HG02884 (cell line): Measurements from ENCODE around the gene SCN8A.
"Not testable (repeated sequence)": the region's sequence is repeated elsewhere in the genome, so short reads cannot be mapped to it uniquely, and the experiment has no call there.

Source experiments
- ATAC-seq: cut with Tn5 transposase; IDR thresholded peaks from one replicate; pipeline ENCODE4 v1.9.1; 2021; ENCODE audit warnings: mild to moderate bottlenecking, moderate library complexity; ENCODE audit not compliant: unreplicated experiment

The SCN8A gene

DNA sequence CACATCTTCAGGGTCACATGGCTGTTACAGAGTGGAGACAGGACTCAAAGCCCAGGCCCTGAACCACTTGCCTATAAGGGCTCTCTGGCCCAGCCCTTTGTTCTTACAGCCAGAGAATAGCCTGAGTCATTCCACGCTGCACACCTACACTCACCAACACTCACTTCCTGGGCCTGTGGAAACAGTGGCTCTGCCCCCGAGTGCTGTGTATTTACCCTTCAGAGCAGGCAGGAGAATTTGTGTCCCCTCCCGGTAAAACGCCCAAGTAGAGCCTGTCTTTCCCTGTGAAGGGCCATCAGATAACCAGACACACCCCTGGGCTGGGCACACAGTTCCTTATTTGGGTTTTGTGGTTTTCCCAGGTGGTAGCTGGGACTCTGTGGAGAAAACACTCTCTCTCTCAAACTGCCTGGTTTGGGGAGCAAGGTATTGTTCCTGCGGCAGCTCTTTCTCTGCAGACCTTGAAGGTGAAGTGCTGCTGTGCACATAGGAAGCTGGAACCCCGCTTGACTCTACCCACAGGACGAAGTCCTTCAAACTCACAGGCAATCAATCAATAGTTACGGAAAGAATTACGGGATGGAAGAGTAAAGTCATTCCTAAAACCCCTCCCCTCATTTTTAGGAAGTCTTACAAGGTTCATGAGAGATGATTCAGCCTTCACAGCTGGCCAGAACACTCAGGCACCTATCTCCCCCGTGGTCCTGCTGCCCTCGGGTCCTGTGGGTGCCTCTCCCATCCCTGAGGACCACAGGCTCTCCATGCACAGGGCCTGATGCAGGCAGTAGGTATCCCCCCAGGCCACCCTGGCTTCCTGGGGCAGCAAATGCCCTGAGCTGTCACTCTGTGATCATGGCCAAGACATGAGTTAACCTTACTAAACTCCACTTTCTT lies 237.1 kb downstream of the SCN8A start:
- no peak for ATAC-seq

DNA sequence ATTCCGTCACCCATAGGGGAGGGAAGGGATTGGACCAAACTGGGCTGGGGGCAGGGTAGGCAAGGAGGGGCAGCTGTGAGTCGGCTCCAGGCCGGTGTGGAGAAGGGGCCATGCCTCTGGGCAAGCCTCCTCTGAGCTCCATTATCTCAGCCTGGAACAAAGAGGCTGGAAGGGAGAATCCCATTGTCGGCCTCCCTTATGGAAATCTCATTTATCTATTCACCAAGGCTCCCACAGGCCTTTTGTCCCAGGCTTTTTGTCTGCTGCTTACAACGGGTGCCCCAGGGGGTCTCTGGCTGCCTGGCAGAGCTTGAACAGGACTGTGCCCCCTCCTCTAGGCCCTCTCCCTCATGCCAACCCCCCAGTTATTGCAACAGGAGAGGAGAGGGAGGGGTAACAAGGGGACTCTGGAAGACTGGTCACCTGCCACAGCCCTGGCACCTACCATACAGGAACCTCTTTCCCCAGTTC lies 238.0 kb downstream of the SCN8A start:
- no peak for ATAC-seq

DNA sequence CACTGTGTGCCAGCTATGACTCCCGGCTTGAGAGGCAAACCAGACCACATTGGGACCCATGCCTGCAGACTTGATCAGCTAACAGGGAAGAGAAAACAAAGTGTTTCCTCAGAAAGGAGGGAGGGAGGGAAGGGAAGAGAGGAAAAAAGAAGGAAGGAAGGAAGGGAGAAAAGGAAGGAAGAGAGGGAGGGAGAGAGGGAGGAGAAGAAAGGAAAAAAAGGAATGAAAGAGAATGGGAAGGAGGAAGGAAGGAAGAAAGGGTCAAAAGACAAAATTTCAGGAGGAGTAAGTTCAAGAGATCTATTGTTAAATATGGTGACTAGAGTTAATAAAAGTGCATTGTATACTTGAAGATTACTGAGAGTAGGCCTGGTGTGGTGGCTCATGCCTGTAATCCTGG lies 238.6 kb downstream of the SCN8A start:
- ATAC-seq = no peak

DNA sequence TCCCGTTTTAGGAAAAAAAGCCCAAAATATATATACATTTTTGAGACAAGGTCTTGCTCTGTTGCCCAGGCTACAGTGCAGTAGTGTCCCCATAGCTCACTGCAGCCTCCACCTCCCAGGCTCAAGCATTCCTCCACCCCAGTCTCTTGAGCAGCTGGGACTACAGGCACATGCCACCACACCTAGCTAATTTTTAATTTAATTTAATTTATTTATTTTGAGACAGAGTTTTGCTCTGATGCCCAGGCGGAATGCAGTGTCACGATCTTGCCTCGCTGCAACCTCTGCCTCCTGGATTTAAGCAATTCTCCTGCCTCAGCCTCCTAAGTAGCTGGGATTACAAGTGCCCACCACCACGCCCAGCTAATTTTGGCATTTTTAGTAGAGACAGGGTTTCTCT lies 240.8 kb downstream of the SCN8A start:
- not testable (repeated sequence) for ATAC-seq

DNA sequence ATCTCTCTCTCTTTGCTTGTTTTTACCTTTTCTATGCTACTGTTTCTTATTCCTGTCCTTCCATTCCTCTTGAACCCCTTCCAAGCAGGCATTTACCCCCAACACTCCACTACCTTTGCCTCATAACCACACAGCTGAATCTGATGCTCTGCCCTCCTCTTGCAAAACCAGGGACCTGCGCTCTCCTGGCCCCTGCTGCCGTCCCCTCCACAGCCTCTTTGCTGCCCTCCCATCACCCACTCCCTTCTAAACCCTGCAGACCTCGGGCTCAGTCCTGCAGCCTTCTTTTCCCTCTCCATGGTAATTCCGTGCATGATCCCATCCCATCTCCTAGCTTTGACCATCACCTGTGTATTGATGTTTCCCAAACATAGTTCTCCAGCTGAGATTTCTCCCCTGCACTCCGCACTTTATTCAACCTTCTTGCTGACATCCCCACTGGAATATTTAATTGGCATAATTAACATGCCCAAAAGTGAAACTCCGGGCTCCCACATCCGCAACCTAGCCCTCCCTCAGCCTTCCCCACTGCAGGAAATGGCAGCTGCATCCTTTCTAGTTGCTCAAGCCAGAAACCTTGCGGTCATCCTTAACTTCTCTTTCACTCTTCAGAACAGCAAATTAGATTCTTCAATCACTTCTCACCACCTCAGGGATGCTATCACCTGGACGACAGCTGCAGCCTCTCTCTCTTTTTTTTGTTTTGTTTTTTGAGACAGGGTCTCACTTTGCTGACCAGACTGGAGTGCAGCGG lies 241.5 kb downstream of the SCN8A start:
- ATAC-seq = no peak

DNA sequence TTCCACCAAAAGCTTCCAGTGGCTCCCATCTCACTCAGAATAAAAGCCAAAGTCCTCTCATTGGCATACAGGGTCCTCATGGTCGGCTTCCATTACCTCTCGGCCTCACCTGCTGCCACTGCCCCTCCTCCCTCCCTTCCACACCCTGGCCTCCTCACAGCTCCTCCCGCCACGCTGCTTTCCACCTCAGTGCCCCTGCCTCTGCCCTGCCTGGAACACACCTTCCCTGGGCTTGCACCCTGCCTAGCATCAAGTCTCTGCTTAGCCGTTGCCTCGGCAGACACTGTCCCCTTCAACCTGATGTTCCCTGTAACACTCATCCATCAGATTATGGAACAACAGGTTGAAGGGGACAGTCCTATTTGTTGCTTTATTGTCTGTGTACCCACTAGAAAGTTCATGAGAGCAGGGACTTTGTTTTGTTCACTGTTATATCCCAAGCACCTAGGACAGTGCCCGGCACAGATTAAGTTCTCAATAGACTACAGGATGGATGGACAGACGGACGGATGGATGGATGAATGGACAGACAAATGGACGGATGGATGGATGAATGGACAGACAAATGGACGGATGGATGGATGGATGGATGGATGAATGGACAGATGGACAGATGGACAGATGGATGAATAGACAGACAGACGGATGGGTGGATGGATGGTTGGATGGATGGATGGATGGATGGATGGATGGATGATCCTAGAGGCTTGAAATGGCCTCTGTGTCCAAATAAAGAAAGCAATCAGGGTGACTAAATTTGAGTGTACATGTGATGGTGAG lies 242.6 kb downstream of the SCN8A start:
- no peak for ATAC-seq

DNA sequence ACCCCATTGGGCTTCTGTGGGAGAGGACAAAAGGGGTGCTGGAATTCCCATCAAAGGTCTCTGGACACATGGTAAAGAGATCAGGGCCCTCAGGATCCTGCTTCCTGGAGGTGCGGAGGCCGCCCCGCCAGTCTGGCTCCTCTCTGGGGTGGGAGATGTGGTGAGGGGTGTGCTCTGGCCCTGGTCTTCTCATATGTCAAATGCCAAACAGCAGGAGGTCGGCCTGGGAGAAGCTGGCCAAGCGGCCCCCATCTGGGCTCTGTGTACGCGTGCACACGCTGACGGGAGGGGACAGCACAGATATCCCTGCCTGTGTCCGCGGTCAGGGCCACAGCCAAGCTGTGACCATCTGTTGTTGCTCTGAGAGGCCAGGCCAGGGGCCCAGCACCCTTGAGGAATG lies 243.4 kb downstream of the SCN8A start:
- no peak for ATAC-seq

DNA sequence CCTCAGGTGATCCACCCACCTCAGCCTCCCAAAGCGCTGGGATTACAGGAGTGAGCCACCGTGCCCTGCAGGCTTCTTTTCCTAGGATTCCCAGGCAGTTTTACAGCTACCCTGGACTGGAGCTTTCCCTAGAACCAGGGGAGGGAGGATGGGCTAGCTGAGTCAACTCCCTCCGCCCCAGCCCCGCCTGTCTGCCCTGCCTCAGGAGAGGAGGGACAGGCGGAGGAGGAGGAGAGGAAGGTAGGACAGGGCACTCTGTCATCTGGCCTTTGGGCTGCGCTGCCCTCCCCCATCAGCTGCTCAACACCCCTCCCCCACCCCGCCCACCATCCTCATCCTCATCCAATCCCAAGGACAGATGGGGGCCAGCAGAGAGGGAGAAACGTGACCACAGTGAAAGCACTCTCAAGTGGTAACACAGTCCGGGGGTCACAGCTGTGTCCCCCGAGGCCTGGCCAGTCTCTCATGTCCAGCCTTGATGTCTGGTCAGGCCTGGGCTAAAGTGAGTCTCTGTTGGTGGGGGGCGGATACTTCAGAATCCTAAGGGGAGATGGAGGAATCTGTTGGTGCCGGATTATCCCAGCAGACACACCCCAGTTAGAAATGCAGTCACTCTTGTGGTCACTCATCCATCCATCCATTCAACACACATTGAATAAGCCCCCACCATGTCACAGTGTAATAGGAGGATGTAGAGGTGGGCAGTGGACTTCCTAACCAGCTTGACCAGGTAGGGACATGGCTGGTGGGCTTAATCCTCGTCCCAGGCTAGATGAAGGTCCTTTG lies 245.2 kb downstream of the SCN8A start:
- no peak for ATAC-seq

DNA sequence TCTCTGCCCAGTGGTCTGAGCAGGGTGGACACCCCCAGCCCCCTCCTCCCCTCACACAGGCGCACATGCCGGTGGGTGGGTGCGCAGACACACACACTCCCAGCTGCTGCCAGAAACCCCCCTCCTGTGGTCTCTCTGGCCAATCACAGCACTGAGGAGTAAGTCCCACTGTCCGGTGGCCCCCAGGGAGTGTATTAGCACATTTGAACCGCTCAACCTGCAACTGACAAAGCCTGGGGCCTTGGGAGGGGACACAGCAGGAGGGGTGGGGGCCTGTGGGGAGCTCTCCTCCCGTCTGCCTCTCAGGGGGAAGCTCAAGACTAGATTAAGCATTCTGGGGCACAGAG lies 245.8 kb downstream of the SCN8A start:
- no peak for ATAC-seq

DNA sequence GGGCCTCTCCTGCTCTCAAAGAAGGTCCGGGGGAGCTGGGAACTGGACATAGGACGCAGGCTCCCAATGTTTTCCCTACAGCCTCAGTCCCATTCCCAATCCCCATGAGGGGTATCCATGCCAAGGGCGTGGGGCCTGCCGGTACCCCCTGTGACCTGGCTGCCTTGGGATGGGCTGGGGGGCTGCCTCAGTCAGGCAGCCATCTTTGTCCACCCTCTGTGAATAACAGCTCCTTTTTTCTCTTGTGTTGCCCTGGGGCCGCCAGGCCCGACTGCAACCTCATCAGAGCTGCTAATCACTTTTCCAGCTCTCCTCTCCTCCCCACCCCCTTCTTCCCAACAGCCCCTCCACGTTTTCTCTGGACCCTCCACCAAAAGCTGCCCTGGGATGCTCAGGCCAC lies 246.3 kb downstream of the SCN8A start:
- no peak for ATAC-seq

DNA sequence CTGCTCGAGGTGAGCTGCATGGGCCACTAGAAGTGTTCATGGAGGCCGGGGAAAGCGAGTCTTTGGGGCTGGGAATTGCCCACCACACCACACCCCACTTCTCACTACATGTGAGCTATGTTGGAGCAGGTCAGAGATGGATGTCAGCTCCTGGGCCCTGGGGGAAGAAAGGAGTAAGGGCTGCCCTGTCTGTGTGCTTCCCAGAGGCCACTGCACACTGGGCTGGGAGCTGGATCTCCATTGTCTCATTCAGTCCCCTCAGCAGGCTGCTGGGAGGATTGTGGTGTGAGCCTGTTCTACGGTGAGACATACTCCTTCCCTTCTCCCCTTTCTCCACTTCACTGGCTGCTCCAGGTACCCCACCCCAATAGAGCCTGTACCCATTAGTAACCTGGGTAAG lies 247.0 kb downstream of the SCN8A start:
- ATAC-seq = no peak

DNA sequence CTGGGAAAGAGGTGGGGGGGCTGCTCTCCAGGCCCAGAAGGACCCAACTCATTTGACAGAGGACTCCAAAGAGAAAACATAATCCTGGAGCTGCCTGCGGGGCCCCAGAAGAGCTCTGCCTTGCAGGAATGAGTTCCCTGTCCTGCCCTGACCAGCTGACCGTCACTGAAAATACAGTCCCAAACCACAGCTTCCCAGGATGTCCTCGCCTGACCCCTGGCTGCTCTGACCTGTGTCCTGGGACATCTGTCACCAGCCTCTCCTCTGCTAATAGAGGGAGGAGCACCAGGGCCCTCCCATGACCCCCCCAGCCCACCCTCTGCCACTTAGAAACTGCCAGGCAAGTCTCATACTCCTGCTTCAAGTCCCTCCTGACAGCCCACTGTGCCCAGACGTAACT lies 247.7 kb downstream of the SCN8A start:
- no peak for ATAC-seq

DNA sequence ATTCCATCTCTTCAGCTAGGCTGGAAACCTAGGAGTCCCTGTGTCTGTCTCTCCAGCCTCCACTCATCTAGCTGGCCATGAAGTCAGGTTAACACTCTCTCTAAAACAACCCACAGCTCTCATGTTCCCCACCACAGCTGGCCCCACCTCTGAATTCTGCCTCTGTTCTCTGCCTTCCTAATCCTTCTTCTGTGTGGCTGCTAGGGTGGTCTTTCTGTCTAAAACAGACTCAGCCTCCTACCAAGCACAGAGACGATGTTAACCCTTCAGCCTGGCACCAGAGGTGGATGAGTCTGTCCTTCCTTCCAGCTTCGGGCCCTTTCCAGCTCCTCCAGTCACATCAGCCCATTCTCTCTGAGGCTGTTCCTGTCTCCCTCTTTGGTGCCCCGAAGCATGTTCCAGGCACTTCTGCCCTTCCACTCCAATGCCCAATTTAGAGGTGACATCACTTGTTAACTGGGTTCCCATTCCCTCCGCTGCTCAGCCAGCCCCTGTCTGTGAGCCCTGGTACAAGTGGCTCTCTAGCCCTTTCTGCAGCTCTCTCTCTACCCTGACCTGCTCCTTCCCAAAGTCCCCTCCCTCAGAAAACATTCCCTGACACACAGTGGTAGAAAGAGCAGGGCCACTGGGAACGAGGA lies 248.4 kb downstream of the SCN8A start:
- no peak for ATAC-seq

DNA sequence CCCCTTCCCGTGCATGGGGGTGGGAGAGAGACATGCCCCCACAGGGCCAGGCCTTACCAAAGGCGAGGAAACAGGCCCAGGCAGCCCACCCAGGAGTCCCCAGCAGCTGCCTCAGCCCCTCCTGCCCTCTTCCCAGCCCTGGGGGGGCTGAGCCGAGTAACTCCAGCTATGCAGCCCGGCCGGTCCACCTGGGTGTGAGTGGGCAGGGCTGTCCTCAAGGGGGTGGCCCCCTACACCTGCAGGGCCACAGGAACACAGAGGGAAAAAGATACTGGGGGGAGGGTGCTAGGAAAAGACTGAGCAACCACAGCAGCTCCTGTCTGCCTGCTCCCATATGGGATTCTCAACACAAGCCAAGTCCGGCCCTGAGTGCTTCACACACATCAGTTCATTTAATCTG lies 249.9 kb downstream of the SCN8A start:
- no peak for ATAC-seq

DNA sequence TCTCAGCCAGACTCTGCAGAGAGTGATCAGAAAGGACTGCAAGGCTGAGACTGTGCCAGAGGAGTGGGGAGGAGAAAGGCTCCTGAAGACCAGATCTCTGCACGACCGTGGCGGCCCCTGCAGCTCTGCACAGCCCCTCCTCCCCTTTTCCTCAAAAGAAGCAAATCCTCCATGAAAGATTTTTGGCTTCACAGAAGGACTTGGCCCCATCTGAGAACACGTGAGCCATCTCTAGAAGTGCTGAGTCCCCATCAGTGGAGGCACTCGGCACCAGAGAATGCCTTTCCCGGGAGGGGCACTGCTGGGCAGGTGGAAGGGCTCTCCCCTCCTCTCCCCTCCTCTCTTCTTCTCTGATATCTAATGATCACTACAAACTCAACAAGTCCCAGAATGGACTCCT lies 250.7 kb downstream of the SCN8A start:
- ATAC-seq = no peak

DNA sequence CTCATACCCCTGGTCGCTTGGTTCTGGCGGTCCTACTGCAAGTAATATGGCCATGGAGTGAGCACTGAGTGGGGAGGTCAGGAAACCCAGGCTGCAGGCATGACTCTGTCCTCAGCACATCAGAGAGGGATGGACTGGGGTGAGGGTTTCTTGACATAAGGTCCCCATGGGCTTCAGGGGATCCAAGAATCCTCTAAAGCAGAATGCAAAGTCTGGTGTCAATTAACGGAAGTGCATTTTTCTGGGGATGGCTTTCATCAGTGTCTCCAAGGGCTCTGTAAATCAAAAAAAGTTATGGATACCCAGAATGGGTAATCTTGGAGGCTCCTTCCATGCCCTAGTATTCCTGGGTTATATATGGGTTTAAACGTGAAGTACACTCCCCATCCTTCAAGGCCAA lies 253.8 kb downstream of the SCN8A start:
- no peak for ATAC-seq

DNA sequence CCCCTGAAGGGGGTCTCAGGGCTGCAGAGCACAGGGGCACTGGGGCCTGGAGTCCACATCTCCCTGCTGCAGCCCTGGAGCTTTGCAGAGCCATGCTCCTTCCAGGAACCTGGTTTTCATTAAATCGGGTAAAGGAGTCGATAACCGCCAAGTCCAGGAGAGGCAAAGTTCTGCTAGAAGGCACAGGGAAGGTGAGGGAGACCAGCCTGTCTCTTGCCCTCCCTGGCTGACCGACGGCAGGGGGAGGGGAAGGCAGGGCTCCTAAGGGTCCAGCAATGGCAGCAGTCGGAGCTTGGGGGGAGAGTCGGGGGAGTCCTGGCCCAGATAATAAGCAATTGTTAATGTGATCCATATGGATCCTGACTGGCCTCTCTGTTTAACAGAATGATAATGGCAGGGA lies 254.4 kb downstream of the SCN8A start:
- no peak for ATAC-seq

DNA sequence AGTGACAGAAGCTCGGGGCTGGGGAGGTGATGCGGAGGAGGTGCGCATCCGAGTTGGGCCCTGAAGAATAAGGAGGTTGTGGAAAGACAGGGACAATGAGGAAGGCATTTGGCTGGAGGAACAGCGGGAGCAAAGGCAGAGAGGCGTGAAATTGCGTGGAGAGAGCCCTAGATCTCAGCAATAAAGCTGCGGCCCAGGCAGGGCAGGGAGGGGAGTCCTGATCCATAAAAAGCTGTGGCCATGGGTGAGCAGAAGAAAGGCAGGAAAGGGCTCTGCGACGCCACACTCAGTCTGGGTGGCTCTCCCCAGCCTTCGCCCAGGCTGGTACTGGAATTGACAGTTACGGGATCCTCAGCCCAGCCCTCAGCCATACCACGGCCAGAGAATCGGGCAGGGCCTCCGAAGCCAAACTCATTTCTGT lies 255.2 kb downstream of the SCN8A start:
- no peak for ATAC-seq

DNA sequence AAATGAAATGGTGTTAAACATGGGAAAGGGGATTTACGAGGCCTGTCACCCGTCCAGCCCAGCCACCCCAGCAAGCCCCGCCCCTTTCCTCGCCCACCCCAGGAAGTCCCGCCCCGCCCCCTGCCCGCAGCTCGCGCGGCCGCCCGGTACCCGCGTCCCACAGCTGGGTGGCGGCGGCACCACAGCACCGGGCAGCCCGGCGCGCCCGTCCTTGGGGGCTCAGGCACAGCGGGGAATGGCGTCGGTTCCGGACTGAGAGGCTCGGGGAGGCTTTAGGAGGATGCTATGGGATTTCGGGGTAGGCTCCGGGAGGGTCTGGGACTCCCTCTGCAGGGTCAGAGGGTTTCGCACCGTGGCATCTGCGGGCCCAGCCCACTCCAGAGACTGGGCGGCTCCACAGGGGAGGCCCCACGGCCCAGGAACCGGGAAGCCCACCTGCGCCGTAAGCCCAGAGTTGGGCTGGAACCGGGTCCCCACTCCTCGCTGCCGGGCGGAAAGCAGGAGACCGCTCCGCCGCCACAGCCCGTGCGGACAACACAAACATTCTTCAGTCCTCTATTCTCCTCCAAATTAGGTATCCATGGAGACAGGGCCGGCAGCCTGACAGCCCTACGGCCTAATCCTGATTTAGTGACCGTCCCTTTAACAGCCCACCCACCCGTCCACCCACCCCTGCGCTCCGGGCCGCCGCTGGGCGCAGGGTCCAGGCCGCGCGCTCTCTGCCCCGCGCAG lies 256.0 kb downstream of the SCN8A start:
- ATAC-seq = no peak
